ENCODE data around the gene LAMA1.

DNA sequence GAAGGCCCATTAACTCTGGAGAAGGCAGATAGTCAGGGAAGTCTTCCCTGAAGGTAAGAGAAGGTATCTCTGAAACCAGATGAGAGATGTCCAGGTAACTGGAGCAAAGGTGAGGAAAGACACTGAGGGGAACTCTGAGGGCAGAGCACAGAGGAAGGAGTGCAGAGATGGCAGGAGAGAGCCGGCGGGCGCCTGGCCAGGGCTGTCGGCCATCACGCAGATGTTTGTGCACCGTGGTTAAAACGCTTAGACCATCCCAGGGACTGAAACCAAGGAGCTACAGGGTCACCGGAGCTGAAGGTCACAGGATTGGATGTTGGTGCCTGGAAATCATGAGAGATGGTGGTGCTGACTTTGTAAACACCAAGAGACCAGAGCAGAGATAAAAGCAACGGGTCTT lies 55.4 kb downstream of the LAMA1 start:
- no peak for TF ChIP-seq POLR2AphosphoS5 (IDR thresholded peaks at IDR 0.05; ENCODE audit: insufficient read depth, low read depth, low read length)
- TF ChIP-seq CTCF (IDR thresholded peaks at IDR 0.05; ENCODE audit: extremely low read depth in 1 of 2, insufficient read depth in 1 of 2, low read depth in 1 of 2, low read length in 2 of 2), result no peak
- no peak for TF ChIP-seq EZH2 (IDR thresholded peaks at IDR 0.05; ENCODE audit: borderline replicate concordance, low read depth, low read length, severe bottlenecking)
- TF ChIP-seq POLR2A (IDR thresholded peaks at IDR 0.05; ENCODE audit: low read depth, low read length), result no peak
- no peak for TF ChIP-seq MAX (IDR thresholded peaks at IDR 0.05; ENCODE audit: insufficient read depth, insufficient read length)

Measured in endothelial cell of umbilical vein (primary cell).